Kidney epithelial cell (primary cell): ENCODE data around the gene AMDHD2. TPM values are rescaled to one million over a fixed set of nuclear protein-coding genes. Genes with fewer than 3 reads are reported as not detected.

ENCODE experiments used
- DNase-seq: peaks from one replicate; pipeline ENCODE4 v3.0.0-alpha.2; 2010; ENCODE audit warnings: low read depth
- H3K27me3 ChIP-seq: 2 replicates; pipeline ENCODE4 v1.6.0; 2011; ENCODE audit warnings: low read length; ENCODE audit not compliant: control insufficient read depth, insufficient read depth
- H3K36me3 ChIP-seq: 2 replicates; pipeline ENCODE4 v1.5.1; 2011; ENCODE audit warnings: low read length; ENCODE audit not compliant: control insufficient read depth, insufficient read depth
- H3K4me3 ChIP-seq: 2 replicates; pipeline ENCODE4 v1.5.1; 2011; ENCODE audit warnings: low read depth, mild to moderate bottlenecking, control low read depth, low read length
- CTCF ChIP-seq: IDR thresholded peaks from 2 replicates; pipeline ENCODE4 v1.5.1; 2011; ENCODE audit warnings: mild to moderate bottlenecking, moderate library complexity, low read length, control low read depth, inconsistent platforms; ENCODE audit not compliant: insufficient read depth, poor library complexity, severe bottlenecking
- total RNA-seq: library from RNA; depleted of rRNA; stranded (reverse); fragments of >200 nt; gene quantifications from 2 replicates; pipeline ENCODE4 v1.2.3, GENCODE V29; 2015

Gene AMDHD2
- total RNA-seq, 1 donor from 2014 or later: 76.0 TPM

- H3K27me3 ChIP-seq: no peaks in the 10 kb centered on the region
- no peak for TF ChIP-seq CTCF
- no peaks in the 10 kb centered on the region for H3K36me3 ChIP-seq
- DNase-seq: no peak
- no peak overlapping the region for H3K4me3 ChIP-seq
These were observed 38.5 kb upstream of the AMDHD2 start for GRCh38 chr16:2481676-2482075.

GRCh38 chr16:2482249-2482648, 37.9 kb upstream of the AMDHD2 start:
- TF ChIP-seq CTCF: no peak
- Histone ChIP-seq H3K4me3 (no peak overlapping the region), H3K27me3 (no peaks in the 10 kb centered on the region), H3K36me3 (no peaks in the 10 kb centered on the region)
- DNase-seq: no peak

GRCh38 chr16:2482708-2483534, 37.2 kb upstream of the AMDHD2 start:
- H3K4me3 ChIP-seq: no peak overlapping the region
- DNase-seq: no peak
- no peak for TF ChIP-seq CTCF

GRCh38 chr16:2483939-2484897, 36.0 kb upstream of the AMDHD2 start:
- no peak for TF ChIP-seq CTCF
- Histone ChIP-seq H3K27me3 (no peaks in the 10 kb centered on the region), H3K36me3 (no peaks in the 10 kb centered on the region), H3K4me3 (no peak overlapping the region)
- DNase-seq: no peak

More at GRCh38 chr16:2482708-2483534, 37.2 kb upstream of the AMDHD2 start:
- Histone ChIP-seq H3K27me3 (no peaks in the 10 kb centered on the region), H3K36me3 (no peaks in the 10 kb centered on the region)

GRCh38 chr16:2484898-2485508, 35.2 kb upstream of the AMDHD2 start:
- DNase-seq: no peak
- no peak for TF ChIP-seq CTCF
- Histone ChIP-seq H3K27me3 (no peaks in the 10 kb centered on the region), H3K4me3 (no peak overlapping the region), H3K36me3 (no peaks in the 10 kb centered on the region)
